H1 (cell line): ENCODE data around the gene GEMIN7. TPM values are rescaled to one million over a fixed set of nuclear protein-coding genes. Genes with fewer than 3 reads are reported as not detected.

ENCODE experiments used
- CTCF ChIA-PET: fragments of 300-600 bp; sonication (Branson Sonifier 250); formaldehyde crosslinking; loops from one replicate; lab custom pipeline; 2021; ENCODE audit not compliant: partially characterized antibody; lab: Charles Lee
- POLR2A ChIA-PET: fragments of 300-600 bp; sonication (Branson Sonifier 250); formaldehyde crosslinking; loops from one replicate; lab custom pipeline; 2021; ENCODE audit warnings: inconsistent platforms; ENCODE audit not compliant: partially characterized antibody; lab: Charles Lee
- DNase-seq, 2 experiments: peaks; one replicate each; pipeline versions ENCODE4 v3.0.0 to v3.0.0-alpha.2; 2010 to 2022; ENCODE audit warnings: low spot score in 2 of 2, low read depth in 1 of 2, mixed read lengths in 1 of 2
- FAIRE-seq: peaks from 2 replicates; lab custom pipeline; 2011; peaks lifted over from hg19 to GRCh38; lab: Jason Lieb, UNC
- H2AFZ ChIP-seq: 2 replicates; pipeline ENCODE4 v1.8.1; 2012; ENCODE audit warnings: low read length, inconsistent platforms
- H2AK5ac ChIP-seq: 2 replicates; pipeline ENCODE4 v1.6.1; 2013; ENCODE audit warnings: low read depth, low read length
- H2BK120ac ChIP-seq: replicated peaks from 2 replicates; pipeline ENCODE3; 2013; ENCODE audit warnings: low read depth, low read length, inconsistent platforms
- H2BK12ac ChIP-seq: 2 replicates; pipeline ENCODE4 v1.6.1; 2013; ENCODE audit warnings: low read depth, low read length
- H2BK15ac ChIP-seq: 2 replicates; pipeline ENCODE4 v1.6.1; 2013; ENCODE audit warnings: low read length
- H2BK20ac ChIP-seq: 2 replicates; pipeline ENCODE4 v1.6.1; 2013; ENCODE audit warnings: low read length
- H2BK5ac ChIP-seq: 2 replicates; pipeline ENCODE4 v1.6.1; 2013; ENCODE audit warnings: low read depth, low read length
- H3K14ac ChIP-seq: 2 replicates; pipeline ENCODE4 v1.6.1; 2013; ENCODE audit warnings: inconsistent platforms; ENCODE audit not compliant: insufficient read length
- H3K18ac ChIP-seq: 2 replicates; pipeline ENCODE4 v1.6.1; 2013; ENCODE audit warnings: low read length; ENCODE audit errors: extremely low read depth
- H3K23ac ChIP-seq: 2 replicates; pipeline ENCODE4 v1.6.1; 2013; ENCODE audit warnings: inconsistent platforms; ENCODE audit not compliant: insufficient read length
- H3K23me2 ChIP-seq: 2 replicates; pipeline ENCODE4 v1.6.1; 2013; ENCODE audit warnings: low read depth, low read length
- H3K27ac ChIP-seq: 2 replicates; pipeline ENCODE4 v1.6.1; 2011; ENCODE audit warnings: low read depth, low read length, inconsistent platforms
- H3K27me3 ChIP-seq, 4 experiments: replicated peaks in 1 of 4; 1 replicate in 1 of 4; 2 replicates in 3 of 4; pipeline versions ENCODE4 v1.6.1 to v1.8.1; 2011 to 2013; ENCODE audit warnings: low read length in 3 of 4, mild to moderate bottlenecking in 3 of 4, inconsistent platforms in 2 of 4, mixed read lengths in 2 of 4, moderate library complexity in 1 of 4; ENCODE audit not compliant: control insufficient read depth in 3 of 4, insufficient read depth in 3 of 4; ENCODE audit errors: extremely low read depth in 1 of 4
- H3K36me3 ChIP-seq, 4 experiments: 2 replicates each; pipeline versions ENCODE4 v1.6.1 to v1.8.1; 2011 to 2013; ENCODE audit warnings: mild to moderate bottlenecking in 4 of 4, low read length in 3 of 4, moderate library complexity in 2 of 4, control low read depth in 1 of 4, inconsistent platforms in 1 of 4; ENCODE audit not compliant: insufficient read depth in 4 of 4, control insufficient read depth in 2 of 4
- H3K4ac ChIP-seq: replicated peaks from 2 replicates; pipeline ENCODE3; 2013; ENCODE audit warnings: low read length, low read depth, mixed read lengths, inconsistent platforms; ENCODE audit not compliant: insufficient read length
- H3K4me1 ChIP-seq, 4 experiments: replicated peaks in 1 of 4; 1 replicate in 1 of 4; 2 replicates in 3 of 4; pipeline versions ENCODE4 v1.6.1 to v1.8.1; 2011 to 2013; ENCODE audit warnings: low read length in 3 of 4, inconsistent platforms in 2 of 4, mixed read lengths in 1 of 4; ENCODE audit not compliant: insufficient read depth in 4 of 4, control insufficient read depth in 3 of 4
- H3K4me2 ChIP-seq, 2 experiments: 2 replicates each; pipeline versions ENCODE4 v1.6.1 to v1.8.1; 2011 to 2013; ENCODE audit warnings: low read depth in 2 of 2, low read length in 2 of 2, control low read depth in 1 of 2, inconsistent platforms in 1 of 2, mild to moderate bottlenecking in 1 of 2; ENCODE audit not compliant: insufficient read depth in 1 of 2
- H3K4me3 ChIP-seq, 4 experiments: fragments of 200-600, 300-600 bp in 1 of 4; sonication (generic), shearing (Covaris generic), sonication (Bioruptor Twin) in 1 of 4; 2 replicates each; pipeline versions ENCODE4 v1.5.1 to v1.8.1; 2011 to 2016; ENCODE audit warnings: low read length in 4 of 4, low read depth in 3 of 4, control low read depth in 2 of 4, inconsistent platforms in 2 of 4, mild to moderate bottlenecking in 2 of 4, mixed read lengths in 1 of 4, moderate library complexity in 1 of 4; ENCODE audit not compliant: insufficient read depth in 2 of 4; ENCODE audit errors: extremely low read depth in 1 of 4
- H3K56ac ChIP-seq: replicated peaks from 2 replicates; pipeline ENCODE3; 2013; ENCODE audit warnings: low read depth, mild to moderate bottlenecking, mixed read lengths, low read length, inconsistent platforms; ENCODE audit not compliant: insufficient read length
- H3K79me1 ChIP-seq: 2 replicates; pipeline ENCODE4 v1.6.1; 2013; ENCODE audit warnings: low read depth, low read length, control low read depth
- H3K79me2 ChIP-seq, 2 experiments: 2 replicates each; pipeline versions ENCODE4 v1.6.1 to v1.8.1; 2012 to 2013; ENCODE audit warnings: low read length in 2 of 2, mild to moderate bottlenecking in 2 of 2, inconsistent platforms in 1 of 2; ENCODE audit not compliant: insufficient read depth in 2 of 2, control insufficient read depth in 1 of 2
- H3K9ac ChIP-seq, 4 experiments: replicated peaks in 1 of 4; 1 replicate in 1 of 4; 2 replicates in 3 of 4; pipeline versions ENCODE4 v1.6.1 to v1.8.1; 2011 to 2013; ENCODE audit warnings: low read depth in 3 of 4, low read length in 3 of 4, control low read depth in 2 of 4, mild to moderate bottlenecking in 2 of 4, moderate library complexity in 2 of 4, inconsistent platforms in 1 of 4; ENCODE audit errors: extremely low read depth in 1 of 4
- H3K9me3 ChIP-seq, 2 experiments: 2 replicates each; pipeline versions ENCODE4 v1.6.1 to v1.8.1; 2012 to 2013; ENCODE audit warnings: mild to moderate bottlenecking in 2 of 2, moderate library complexity in 2 of 2, control low read depth in 1 of 2, inconsistent platforms in 1 of 2, low read depth in 1 of 2, low read length in 1 of 2, mixed read lengths in 1 of 2; ENCODE audit not compliant: insufficient read depth in 2 of 2
- H4K20me1 ChIP-seq, 2 experiments: replicated peaks in 1 of 2; 2 replicates each; pipeline versions ENCODE3 to v1.8.1; 2011 to 2013; ENCODE audit warnings: inconsistent platforms in 2 of 2, low read length in 2 of 2, mild to moderate bottlenecking in 1 of 2; ENCODE audit not compliant: insufficient read depth in 2 of 2, control insufficient read depth in 1 of 2
- H4K5ac ChIP-seq: 2 replicates; pipeline ENCODE4 v1.6.1; 2013; ENCODE audit warnings: low read length, low read depth, mixed read lengths, inconsistent platforms; ENCODE audit not compliant: insufficient read length
- H4K8ac ChIP-seq: 2 replicates; pipeline ENCODE4 v1.8.0; 2013; ENCODE audit warnings: mild to moderate bottlenecking, moderate library complexity, low read length, inconsistent platforms; ENCODE audit not compliant: insufficient read depth; ENCODE audit errors: extremely low read depth
- H4K91ac ChIP-seq: replicated peaks from 2 replicates; pipeline ENCODE3; 2013; ENCODE audit warnings: low read length, mixed read lengths, inconsistent platforms; ENCODE audit not compliant: insufficient read length
- BACH1 ChIP-seq: IDR thresholded peaks from 2 replicates; pipeline ENCODE4 v1.6.1; 2012; ENCODE audit warnings: low read length, improper control_type of control experiment
- RAD21 ChIP-seq, 2 experiments: IDR thresholded peaks in 1 of 2; conservative IDR thresholded peaks in 1 of 2; 2 replicates each; pipeline ENCODE4 v1.6.1; 2011; ENCODE audit warnings: low read depth in 2 of 2, low read length in 2 of 2, improper control_type of control experiment in 1 of 2, inconsistent platforms in 1 of 2, mild to moderate bottlenecking in 1 of 2, moderate library complexity in 1 of 2
- RFX5 ChIP-seq: IDR thresholded peaks from 2 replicates; pipeline ENCODE4 v1.6.1; 2011; ENCODE audit warnings: low read depth, low read length, improper control_type of control experiment, borderline replicate concordance
- RXRA ChIP-seq: IDR thresholded peaks from 2 replicates; pipeline ENCODE4 v1.6.1; 2011; ENCODE audit warnings: low read depth, mild to moderate bottlenecking, low read length, moderate library complexity; ENCODE audit not compliant: insufficient read depth
- WGBS, 2 experiments: shearing (Covaris generic) in 1 of 2; methylation state at CpG; one replicate each; pipeline versions ENCODE4 v1.1.6 to v1.1.7; 2013 to 2015; ENCODE audit warnings: low lambda C conversion rate in 2 of 2, mixed read lengths in 2 of 2, inconsistent platforms in 1 of 2, low coverage in 1 of 2, missing lambda C conversion rate in 1 of 2; ENCODE audit not compliant: insufficient replicate concordance in 2 of 2, insufficient coverage in 1 of 2, insufficient read length in 1 of 2; ENCODE audit errors: extremely low coverage in 1 of 2, missing lambda C conversion rate in 1 of 2; 5-methylcytosine and 5-hydroxymethylcytosine counted together
- polyA plus RNA-seq, 7 experiments: library from polyadenylated mRNA; depleted of rRNA in 3 of 7; stranded (reverse) in 5 of 7; unstranded in 2 of 7; fragments of >200 nt in 5 of 7; fragments of 200-250 nt in 2 of 7; gene quantifications; 1 replicate in 5 of 7; 2 replicates in 1 of 7; 4 replicates in 1 of 7; pipeline versions ENCODE4 v1.2.1 to v1.2.3, GENCODE V29; 2011 to 2013; ENCODE audit warnings: missing spikeins in 2 of 7, mixed read lengths in 2 of 7
- total RNA-seq: library from RNA; stranded (reverse); fragmentation: NEBNext Ultra II Directional; extraction: Animal tissue kit (Norgen Biotek cat#: 25700); gene quantifications from 2 replicates; pipeline ENCODE4 v1.2.1, GENCODE V29; 2021

Gene GEMIN7
- total and polyA plus RNA-seq, 2 of the 8 experiments (the other 6 are each of a cell fraction or from before 2014, with no cell fraction given) = 48.0 to 91.6 TPM

GRCh38 chr19:45126654-45127053 lies 47.6 kb downstream of the GEMIN7 start:
- Histone ChIP-seq H4K20me1 (peaks cover 19 to 40% of the 10 kb centered on the region in 2 experiments), H3K4me1 (peaks cover 0 to 10% (median 7%) of the 10 kb centered on the region in 4 experiments; a peak in 6 of 7 replicates), H3K36me3 (no peaks in the 10 kb centered on the region), H2BK120ac (no peak overlapping the region), H3K56ac (no peak overlapping the region), H3K9ac (no peak overlapping the region), H4K5ac (no peak overlapping the region), H2BK15ac (no peak overlapping the region), H3K4me2 (no peak overlapping the region), H4K91ac (no peak overlapping the region), H3K9me3 (no peaks in the 10 kb centered on the region), H2BK20ac (no peak overlapping the region), H2BK12ac (no peak overlapping the region), H4K8ac (peak overlapping the region; percentile 36; the same call in 1 of the 2 replicates), H3K14ac (no peak overlapping the region), H3K27me3 (no peaks in the 10 kb centered on the region; a peak in 1 of 7 replicates), H3K23ac (no peak overlapping the region), H3K79me2 (peaks cover 0 to 47% of the 10 kb centered on the region in 2 experiments; a peak in 2 of 4 replicates), H2AFZ (no peak overlapping the region), H3K4ac (no peak overlapping the region), H2BK5ac (no peak overlapping the region), H3K4me3 (no peak overlapping the region), H3K27ac (no peak overlapping the region), H2AK5ac (no peak overlapping the region), H3K23me2 (no peaks in the 10 kb centered on the region), H3K18ac (no peak overlapping the region), H3K79me1 (peaks cover 26% of the 10 kb centered on the region)
- no peak for DNase-seq
- ChIA-PET CTCF (interaction anchor here (0.5 to 6.1 kb wide), 19 partner anchors 10 to 426 kb away, joined by 3 to 73 read pairs (median 12); partner anchors contain the start of genes CLASRP and PPP1R37), POLR2A (interaction anchor here (1.2 to 4.3 kb wide), 6 partner anchors 24 to 75 kb away, joined by 3 to 21 read pairs (median 4); partner anchors contain the start of gene PPP1R37)
- WGBS, 2 experiments = 94% methylated on average over 7 of the region's 7 CpGs; no CpG with 5 or more reads in 1 of the 2 experiments
- no peak for FAIRE-seq
- TF ChIP-seq RAD21 (IDR thresholded peaks at IDR 0.05 in 1 of 2, conservative IDR thresholded peaks at IDR 0.05 in 1 of 2; ENCODE audit: low read depth in 2 of 2, low read length in 2 of 2) = no peak
- no peak for TF ChIP-seq RFX5
- no peak for TF ChIP-seq RXRA
- no peak for TF ChIP-seq BACH1
